ENCODE measurements around the gene CAND2.

Gene CAND2

DNA sequence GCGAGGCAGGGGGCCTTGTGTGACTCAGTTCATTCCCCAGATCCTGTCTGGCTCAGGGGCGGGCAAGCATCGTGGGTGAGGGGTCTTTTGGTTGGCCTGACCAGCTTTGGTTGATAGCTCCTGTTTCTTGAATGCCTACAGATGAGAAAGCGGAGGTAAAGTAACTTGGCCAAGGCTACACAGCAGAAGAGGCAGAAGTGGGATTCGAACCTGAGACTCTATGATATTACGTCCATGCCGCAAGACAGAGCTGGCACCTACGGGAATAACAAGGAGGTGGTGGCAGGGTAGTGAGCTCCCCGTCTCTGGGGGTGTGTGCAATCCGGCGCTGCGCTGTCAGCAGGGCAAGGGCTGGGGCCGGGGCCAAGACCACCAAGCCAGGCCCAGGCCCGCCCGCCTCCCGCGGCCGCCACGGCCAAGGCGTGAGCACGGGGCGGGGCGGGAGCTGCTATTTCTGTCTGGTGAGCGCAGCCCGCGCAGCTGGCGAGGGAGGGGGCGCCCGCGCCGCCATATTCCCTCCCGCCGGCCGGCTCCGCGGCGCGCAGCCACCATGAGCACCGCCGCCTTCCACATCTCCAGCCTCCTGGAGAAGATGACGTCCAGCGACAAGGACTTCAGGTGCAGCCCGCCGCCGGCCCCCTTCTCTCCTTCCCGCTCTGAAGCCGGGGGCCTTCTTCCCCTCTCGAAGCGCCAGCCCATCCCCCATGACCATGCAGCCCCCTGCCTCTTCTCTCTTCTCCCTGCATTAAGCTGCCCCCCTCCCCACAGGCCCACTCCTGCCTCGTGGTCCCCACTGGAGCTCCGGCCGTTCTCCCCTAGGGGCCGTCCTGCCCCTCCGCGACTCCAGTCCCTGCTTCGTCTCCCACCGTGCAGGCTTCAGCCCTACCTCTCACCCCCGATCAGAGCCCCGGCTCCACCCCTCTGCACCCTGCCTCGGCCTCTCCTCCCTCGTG, at the start of gene CAND2:
Gene CAND2, plus strand, starts transcription at position 510 of the 953 bp plus-strand sequence. Its CDS starts 41 bp downstream, at position 551.
- DNase-seq, result peak; percentile 41

DNA sequence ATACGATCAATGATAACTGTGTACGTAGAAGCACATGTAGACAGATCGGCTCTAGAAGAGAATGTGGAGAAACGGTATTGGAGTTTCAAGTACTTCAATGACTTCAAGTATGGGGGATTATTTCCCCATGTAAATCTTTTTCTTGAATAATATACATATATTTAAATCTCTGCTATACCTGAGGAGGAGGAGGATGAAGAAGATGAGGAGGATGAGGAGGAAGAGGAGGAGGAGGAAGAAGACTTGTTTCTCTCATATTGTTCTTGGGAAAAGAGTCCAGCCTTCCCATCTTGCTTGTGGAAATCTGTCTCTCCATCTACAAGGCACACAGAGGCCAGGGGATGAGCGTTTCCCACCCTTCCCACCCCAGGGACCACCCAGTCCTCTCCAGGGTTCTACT, 48.0 kb upstream of the CAND2 start:
- no peak for DNase-seq

DNA sequence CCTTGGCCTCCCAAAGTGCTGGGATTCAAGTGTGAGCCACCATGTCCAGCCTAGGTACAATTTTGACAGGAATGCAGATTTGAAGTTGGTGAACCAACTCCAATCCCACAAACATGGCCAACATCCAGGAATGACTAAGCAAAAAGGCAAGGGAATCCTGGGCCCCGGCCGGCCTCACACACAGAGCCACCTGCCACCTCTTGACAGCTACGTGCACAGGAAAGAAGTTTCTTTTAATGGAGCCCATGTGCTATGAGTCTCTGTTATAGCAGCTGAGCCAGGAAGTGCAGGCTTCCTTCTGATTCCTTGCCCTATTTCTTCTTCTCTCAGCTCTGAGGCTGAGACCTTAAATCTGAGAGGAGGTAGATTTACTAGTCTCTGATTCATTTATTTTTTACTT, 46.3 kb upstream of the CAND2 start:
- no peak for DNase-seq

DNA sequence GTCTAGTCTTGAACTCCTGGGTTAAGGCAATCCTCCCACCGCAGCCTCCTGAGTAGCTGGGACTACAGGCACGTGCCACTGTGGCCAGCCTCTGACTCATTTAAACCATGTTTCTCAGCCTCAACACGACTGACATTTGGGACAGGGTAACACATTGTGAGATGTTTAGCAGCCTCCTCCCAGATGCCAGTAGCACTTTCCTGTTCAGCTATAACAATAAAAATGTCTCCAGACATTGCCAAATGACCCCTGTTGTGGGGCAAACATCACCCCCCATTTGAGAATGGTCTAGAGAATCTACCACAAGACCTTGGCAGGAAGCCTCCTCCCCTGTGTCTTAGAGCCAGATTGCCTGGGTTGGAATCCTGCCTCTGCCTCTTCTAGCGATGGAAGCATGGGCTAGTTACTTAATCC, 45.8 kb upstream of the CAND2 start:
- DNase-seq, result peak; percentile 58

DNA sequence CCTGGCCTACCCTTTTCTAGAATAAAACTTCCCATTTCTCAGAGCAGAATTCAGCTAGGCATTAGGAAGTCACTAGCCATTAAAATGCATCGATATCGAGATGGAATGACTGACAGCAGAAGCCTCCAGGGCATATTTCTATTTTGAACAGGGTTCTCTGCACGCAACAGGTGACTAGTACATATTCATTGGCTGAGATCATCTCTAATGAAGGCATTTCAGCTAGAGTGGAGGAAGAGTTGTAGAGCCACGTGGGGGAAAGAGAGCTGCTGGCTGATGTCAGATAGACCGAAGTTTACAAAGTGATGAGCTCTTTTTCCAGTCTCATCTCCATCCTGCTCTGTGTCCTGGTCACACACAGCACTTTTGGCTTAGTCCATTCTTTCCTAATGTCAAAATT, 44.9 kb upstream of the CAND2 start:
- DNase-seq, result no peak

DNA sequence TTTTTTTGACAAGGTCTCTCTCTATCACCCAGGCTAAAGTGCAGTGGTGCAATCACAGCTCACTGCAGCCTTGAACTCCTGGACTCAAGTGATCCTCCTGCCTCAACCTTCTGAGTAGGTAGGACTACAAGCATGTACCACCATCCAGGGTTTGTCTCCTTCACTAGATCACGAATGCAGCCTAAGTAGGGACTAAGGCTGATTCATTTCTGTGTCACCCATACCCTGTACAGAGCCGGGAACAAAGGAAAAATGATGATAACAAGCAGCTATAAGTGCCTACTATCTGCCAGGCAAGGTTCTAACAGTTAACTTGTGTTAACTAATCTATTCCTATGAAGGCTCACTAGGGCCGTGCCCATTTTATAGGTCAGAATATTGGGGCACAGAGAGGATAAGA, 44.4 kb upstream of the CAND2 start:
- no peak for DNase-seq

DNA sequence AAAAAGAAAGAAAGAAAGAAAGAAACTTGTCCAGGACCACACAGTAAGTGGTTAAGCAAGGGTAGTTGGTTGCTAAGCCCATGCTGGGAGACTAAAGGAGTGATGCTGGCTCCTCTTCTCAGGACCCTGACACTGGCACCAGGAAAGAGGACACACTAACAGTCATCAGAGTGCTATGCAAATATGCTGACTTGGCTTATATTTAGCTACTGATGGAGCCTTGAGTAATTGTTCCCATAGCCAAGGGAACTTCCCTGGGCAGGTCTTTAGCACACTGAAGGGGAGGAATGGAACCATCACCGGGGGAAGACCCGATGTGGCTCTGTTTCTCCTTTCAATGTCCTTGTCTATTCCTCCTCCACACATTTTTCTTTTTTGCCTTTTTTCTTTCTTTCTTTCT, 43.7 kb upstream of the CAND2 start:
- DNase-seq, result no peak

DNA sequence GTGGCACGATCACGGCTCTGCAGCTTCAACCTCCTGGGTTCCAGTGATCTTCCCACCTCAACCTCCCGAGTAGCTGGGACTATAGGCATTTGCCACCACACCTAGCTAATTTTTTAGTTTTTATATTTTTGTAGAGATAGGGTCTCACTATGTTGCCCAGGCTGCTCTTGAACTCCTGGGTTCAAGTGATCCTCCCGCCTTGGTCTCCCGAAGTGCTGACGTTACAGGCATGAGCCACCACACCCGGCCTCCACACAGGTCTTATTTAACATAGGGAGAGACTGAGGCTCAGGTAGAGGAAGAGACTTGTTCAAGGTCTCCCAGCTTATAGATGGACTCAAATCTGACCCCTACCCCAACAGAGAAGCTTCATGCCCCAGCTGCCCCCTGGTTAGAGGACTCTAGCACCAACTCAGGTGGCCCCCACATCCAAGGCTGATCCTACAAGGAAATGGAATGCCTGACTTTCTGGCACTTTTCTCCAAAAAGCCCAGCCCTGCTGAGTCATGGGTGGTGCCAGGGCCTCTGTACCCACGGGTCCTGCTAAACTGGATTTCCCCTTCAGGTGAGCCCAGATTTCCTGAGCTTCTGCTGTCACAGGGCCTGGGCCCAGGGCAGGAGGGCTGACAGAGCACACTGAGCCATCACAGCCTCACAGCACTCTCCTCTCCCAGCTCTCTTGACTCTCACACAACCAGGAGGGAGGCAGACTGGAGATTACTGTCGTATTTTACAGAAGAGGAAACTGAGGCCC, 43.0 kb upstream of the CAND2 start:
- no peak for DNase-seq

DNA sequence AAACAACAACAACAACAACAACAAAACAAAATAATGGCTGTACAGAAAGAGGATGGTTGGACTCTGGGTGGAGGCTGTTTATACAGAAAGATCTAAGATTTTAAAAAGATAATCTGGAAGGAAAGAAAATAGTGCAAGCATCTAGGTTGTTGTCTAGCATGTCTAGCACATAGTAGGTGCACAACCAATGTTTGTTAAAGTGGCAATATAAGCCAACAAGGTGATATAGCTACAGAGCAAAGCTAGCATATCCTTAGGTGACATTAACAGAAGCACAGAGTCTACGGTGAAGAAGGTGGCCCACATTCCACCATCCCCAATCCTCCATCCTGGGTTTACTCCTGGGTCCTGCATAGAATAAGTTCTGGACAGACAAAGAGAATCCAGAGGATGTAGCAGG, 42.2 kb upstream of the CAND2 start:
- DNase-seq, result no peak

DNA sequence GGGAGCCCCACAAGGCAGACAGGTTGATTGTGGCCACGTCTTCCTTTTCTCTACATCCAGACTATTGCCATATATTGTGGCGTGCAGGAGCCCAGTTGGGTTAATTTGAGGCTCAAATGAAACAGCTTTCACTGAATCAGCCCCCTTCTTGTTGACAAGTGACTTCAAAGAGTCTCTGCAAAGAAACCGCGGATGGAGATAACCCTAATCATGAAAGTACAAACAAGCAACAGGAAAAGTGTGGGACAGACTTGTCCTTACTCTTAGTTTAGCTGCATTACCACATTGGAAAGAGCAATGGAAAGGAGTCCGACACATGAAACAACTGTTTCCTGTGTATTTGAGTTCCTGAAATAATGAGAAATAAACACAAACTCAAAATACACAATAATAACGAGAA, 40.7 kb upstream of the CAND2 start:
- DNase-seq, result no peak

DNA sequence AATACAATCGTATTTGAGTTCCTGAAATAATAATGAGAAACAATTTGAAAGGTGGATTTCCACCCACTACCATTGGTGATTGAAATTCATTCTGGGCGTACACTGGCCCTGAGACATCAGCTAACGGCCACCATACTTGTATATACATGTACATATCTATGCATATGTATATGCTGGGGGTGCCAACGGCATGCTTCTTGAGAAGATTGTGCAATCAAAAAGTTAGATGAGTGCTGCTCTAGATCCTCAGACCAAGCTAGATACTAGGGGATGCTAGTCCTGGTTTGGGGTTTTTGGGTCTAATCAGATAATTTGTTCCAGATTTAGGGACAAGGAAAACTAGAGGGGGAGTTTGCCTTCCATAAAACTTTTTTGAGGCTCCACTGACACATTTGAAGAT, 40.3 kb upstream of the CAND2 start:
- no peak for DNase-seq

DNA sequence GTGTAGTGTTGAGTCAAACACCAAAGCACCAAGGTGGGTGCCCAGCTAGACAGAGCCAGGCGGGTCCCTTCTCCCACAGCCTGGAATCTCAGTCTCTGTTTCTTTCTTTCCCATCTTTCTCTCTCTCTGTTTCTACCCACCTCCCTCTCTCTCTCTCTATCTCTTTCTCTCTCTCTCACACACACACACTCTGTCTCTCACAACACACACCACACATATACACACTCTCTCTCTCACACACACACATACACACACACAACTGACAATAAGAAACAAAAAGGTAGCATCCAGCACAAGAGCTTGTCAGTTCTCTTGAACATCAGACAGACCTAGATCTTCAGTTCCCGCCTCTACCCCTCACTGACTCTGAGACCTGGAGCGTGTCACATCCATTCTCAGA, 39.8 kb upstream of the CAND2 start:
- no peak for DNase-seq

DNA sequence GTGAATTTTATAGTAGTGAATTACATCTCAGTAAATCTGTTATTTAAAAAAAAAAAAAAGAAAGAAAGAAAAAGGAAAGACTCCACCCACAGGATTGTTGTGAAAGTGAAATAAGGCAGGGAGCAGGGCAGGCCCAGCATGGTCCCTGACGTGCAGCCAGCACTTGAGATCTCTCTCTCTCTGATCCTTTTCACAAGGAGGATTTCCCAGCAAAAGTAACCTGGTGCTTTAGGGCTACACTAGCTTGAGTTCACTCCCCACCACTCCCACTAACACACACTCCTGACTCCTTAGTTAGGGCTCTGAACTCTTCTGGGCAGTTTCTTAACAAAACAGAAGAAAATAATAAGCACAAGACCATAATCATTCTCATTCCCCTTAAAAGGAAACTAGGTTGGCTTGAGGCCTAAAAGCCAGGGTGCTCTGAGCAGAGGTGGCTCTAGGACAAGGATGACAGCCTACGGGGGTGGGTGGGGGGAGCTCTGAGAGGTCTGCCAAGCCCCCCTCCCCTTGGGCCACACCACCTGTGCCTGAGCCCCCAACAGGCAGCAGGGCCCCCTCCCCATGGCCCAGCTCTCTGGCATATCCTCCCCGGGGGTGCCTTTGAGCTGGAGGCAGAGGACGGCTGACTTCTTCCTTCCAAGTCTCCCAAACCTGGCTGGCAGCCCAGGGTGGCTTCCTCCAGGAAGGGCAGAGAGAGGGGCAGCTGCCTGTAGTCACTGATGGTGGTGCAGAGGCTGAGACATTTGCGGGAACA, 38.3 kb upstream of the CAND2 start:
- no peak for DNase-seq

DNA sequence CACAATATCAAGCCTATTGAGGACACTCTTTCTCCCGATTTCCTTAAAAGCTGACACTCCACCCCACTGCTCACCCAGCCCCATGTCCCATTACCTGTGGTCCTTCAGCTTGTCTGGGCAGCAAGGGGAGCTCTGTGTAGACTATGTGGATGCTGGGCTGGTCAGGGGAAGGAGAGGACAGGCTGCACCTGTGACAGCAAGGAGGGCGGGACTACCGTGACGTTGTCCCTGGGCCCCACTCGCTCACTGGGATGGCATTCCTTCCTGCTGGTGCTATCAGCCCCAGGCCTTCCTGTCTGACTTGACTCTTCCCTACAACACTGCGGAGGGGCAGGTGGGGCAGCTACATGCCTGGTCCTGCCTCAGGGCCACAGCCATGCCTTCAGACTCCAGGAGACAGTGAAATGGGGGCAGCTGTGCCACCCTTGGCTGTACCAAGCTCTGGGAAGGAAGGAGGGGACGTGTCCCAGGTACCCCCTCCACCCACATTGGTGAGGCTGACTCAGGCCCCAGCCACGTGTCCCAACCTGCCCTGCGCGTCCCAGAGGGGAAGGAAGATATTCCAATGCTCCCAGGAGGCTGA, 37.3 kb upstream of the CAND2 start, which contains the start of gene TMEM40:
Gene TMEM40, minus strand, starts transcription at position 163 of the 583 bp plus-strand sequence. CDS start 9,427 bp downstream, outside the sequence.
- no peak for DNase-seq

DNA sequence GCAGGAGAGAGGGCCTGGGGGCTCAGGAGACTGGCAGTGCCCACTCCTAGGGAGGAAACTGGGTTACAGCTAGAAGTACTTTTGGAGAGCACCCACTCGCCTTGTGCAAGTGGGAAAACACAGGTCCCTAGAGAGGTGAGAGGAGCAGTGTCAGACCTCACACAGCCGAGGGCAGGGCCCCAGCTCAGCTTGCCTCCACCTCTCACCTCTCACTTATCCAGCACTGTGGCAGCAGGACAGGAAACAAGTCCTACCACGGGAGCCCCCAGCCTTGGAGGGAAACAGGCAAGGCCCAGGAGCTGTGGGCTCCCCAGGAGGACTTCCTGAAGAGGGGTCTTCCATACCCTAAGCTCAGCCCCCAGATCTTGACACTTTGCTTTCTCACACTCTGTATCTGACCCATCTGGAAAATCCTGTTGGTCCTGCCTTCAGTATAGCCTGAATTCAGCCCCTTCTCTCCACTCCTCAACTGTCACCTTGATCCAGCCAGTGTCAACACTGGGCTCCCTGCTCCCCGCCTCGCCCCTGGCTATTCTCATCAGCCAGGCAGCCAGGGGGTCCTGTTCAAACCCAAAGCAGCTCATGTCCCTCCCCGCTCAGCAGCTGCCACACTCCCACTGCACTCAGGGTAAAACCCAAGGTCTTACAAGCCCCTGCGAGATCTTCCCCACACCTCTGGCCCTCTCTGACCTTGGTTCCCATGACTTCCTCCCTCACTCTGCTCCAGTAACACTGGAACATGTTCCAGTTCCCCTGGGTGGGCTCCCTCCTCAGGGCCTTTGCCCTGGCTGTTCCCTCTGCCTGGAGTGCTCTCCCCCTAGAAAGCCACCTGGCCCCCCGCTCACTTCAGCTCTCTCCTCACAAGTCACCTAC, 36.6 kb upstream of the CAND2 start:
- no peak for DNase-seq

DNA sequence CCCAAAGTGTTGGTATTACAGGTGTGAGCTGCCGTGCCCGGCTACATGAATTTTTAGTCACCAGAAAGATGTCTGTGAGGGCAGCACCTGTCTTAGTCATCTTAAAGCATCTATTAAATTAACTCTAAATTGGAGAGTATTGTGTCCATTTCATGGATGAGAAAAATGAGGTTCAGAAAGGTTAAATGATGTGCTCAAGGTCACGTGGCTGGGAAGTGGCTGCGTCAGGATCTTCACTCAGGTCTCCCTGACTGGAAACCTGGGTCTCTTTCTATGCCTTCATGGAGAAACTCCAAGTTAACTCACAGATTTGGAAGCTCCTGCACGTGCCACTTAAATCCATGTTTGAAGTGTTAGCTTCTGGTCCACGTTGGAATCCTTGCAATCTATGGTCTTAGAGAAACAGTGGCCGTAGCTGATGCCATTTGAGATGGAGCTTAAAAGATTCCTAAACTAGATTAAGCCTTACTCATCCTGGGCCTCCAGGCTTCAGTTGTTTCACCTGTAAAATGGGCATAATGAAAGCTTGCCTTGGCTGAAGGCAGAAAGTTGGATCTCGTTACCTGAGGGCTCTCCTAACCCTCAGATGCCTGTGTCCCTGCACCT, 32.2 kb upstream of the CAND2 start:
- no peak for DNase-seq

DNA sequence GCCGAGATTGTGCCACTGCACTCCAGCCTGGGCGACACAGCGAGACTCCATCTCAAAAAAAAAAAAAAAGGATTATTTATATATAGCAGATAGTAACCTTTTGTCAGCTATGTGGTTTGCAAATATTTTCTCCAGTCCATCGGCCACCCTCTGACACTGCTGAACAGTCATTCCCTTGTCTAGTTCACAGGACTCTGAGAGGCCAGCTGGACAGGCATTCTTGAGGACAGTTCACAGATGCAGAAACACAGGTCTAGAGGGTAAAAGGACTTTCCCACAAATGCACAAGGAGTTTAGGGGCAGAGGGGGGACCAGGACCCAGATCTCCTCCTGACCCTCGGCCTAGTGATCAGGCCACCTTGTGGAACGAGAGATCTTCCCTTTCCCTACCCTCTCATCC, 29.9 kb upstream of the CAND2 start:
- no peak for DNase-seq

DNA sequence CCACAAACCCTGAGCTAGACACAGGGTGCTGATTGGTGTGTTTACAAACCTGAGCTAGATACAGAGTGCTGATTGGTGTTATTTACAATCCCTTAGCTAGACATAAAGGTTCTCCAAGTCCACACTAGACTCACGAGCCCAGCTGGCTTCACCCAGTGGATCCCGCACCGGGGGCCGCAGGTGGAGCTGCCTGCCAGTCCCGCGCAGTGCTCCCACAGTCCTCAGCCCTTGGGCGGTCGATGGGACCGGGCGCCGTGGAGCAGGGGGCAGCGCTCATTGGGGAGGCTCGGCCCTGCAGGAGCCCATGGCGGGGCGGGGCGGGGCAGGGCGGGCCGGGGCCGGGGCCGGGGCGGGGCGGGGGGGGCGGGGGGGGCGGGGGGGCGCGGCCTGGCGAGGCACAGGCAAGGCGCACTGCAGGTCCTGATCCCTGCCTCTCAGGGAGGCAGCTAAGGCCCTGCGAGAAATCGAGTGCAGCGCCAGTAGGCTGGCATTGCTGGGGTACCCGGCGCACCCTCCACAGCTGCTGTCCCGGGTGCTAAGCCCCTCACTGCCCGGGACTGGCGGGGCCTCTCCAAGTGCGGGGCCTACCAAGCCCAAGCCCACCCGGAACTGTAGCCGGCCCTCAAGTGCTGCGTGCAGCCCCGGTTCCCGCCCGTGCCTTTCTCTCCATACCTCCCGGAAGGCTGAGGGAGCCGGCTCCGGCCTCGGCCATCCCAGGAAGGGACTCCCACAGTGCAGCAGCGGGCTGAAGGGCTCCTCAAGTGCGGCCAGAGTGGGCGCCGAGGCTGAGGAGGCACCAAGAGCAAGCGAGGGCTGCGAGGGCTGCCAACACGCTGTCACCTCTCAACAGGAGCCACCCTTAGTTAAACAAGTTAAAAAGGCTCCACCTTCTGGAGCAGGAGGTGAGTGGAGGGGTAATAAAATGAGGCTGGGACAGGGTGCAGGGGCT, 27.6 kb upstream of the CAND2 start:
- no peak for DNase-seq

DNA sequence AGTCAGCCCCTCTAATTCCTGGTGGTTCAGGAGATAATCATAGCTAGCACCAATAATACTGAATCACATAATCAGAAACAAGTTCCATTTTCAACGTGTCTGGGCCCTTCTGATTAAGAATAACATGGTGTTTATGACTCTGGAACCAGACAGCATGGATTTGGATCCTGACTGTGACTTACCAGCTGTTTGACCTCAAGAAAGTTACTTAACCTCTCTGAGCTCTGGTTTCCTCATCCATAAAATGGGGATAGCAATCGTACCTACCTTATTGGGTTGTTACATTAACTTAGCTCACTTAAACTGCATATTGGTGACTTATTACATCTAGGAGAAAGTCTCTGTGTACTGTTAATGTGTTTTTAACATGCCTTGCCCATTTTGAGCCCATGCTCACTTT, 26.7 kb upstream of the CAND2 start:
- no peak for DNase-seq

DNA sequence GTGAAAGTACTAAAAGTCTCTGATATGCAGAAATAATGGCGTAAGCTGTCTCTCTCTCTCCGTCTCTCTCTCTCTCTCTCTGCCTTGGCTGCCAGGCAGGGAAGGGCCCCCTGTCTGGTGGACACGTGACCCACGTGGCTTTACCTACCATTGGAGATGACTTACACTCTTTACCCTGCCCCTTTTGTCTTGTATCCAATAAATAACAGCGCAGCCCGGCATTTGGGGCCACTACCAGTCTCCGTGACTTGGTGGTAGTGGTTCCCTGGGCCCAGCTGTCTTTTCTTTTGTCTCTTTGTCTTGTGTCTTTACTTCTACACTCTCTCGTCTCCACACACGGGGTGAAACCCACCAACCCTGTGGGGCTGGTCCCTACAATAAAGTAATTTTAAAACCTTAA, 25.2 kb upstream of the CAND2 start:
- no peak for DNase-seq
